Measurements from ENCODE around the gene ELOVL7. TPM values are rescaled to one million over a fixed set of nuclear protein-coding genes. Genes with fewer than 3 reads are reported as not detected.

The ELOVL7 gene
- total and polyA plus RNA-seq, 2 of the 8 experiments (the other 6 are each of a cell fraction or from before 2014, with no cell fraction given) = 3.1 to 5.1 TPM

DNA sequence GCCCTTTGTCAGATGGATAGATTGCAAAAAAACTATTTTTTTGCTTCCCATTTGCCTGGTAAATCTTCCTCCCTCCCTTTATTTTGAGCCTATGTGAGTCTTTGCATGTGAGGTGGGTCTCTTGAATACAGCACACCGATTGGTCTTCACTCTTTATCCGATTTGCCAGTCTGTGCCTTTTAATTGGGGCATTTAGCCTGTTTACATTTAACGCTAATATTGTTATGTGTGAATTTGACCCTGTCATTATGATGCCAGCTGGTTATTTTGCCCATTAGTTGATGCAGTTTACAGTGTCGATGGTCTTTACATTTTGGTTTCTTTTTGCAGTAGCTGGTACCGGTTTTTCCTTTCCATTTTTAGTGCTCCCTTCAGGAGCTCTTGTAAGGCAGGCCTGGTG is 131.1 kb downstream of the ELOVL7 start:
- no peak overlapping the region for H3K56ac ChIP-seq (replicated peaks; ENCODE audit: insufficient read length, low read depth, low read length)
- H3K4me3 ChIP-seq (ENCODE audit: extremely low read depth in 1 of 4, insufficient read depth in 2 of 4, low read depth in 3 of 4, low read length in 4 of 4) = no peak overlapping the region
- H3K23me2 ChIP-seq (ENCODE audit: low read depth, low read length) = no peaks in the 10 kb centered on the region
- CTCF ChIA-PET (ENCODE audit: partially characterized antibody) = no interaction called here
- H3K14ac ChIP-seq (ENCODE audit: insufficient read length) = no peak overlapping the region
- no peak overlapping the region for H2BK120ac ChIP-seq (replicated peaks; ENCODE audit: low read depth, low read length)
- no peak overlapping the region for H2BK15ac ChIP-seq (ENCODE audit: low read length)
- H3K27me3 ChIP-seq (replicated peaks in 1 of 4; ENCODE audit: control insufficient read depth in 3 of 4, extremely low read depth in 1 of 4, insufficient read depth in 3 of 4, low read length in 3 of 4) = no peaks in the 10 kb centered on the region
- no peak overlapping the region for H3K9ac ChIP-seq (replicated peaks in 1 of 4; ENCODE audit: extremely low read depth in 1 of 4, low read depth in 3 of 4, low read length in 3 of 4)
- H2BK20ac ChIP-seq (ENCODE audit: low read length) = no peak overlapping the region
- FAIRE-seq (no peak), DNase-seq (ENCODE audit: low read depth in 1 of 2, low spot score in 2 of 2) (no peak)
- POLR2A ChIA-PET (ENCODE audit: partially characterized antibody) = interaction anchor here (1.4 to 1.9 kb wide), 2 partner anchors 12 to 13 kb away, joined by 3 to 4 read pairs; partner anchors contain the start of gene DEPDC1B
- no peak overlapping the region for H3K4me2 ChIP-seq (ENCODE audit: insufficient read depth in 1 of 2, low read depth in 2 of 2, low read length in 2 of 2)
- H2BK5ac ChIP-seq (ENCODE audit: low read depth, low read length) = no peak overlapping the region
- no peaks in the 10 kb centered on the region for H4K20me1 ChIP-seq (replicated peaks in 1 of 2; ENCODE audit: control insufficient read depth in 1 of 2, insufficient read depth in 2 of 2, low read length in 2 of 2)
- H4K5ac ChIP-seq (ENCODE audit: insufficient read length, low read depth, low read length) = no peak overlapping the region
- no peak overlapping the region for H3K23ac ChIP-seq (ENCODE audit: insufficient read length)
- no peak overlapping the region for H2AK5ac ChIP-seq (ENCODE audit: low read depth, low read length)
- H2BK12ac ChIP-seq (ENCODE audit: low read depth, low read length) = no peak overlapping the region
- no peaks in the 10 kb centered on the region for H3K36me3 ChIP-seq (ENCODE audit: control insufficient read depth in 2 of 4, insufficient read depth in 4 of 4, low read length in 3 of 4)
- H2AFZ ChIP-seq (ENCODE audit: low read length) = no peak overlapping the region
- no peaks in the 10 kb centered on the region for H3K4me1 ChIP-seq (replicated peaks in 1 of 4; ENCODE audit: control insufficient read depth in 3 of 4, insufficient read depth in 4 of 4, low read length in 3 of 4)
- H4K8ac ChIP-seq (ENCODE audit: extremely low read depth, insufficient read depth, low read length) = no peak overlapping the region
- 86% methylated on average over 5 of the region's 5 CpGs; no CpG with 5 or more reads in 1 of the 2 experiments for WGBS, 2 experiments (ENCODE audit: extremely low coverage in 1 of 2, insufficient coverage in 1 of 2, insufficient read length in 1 of 2, insufficient replicate concordance in 2 of 2, low coverage in 1 of 2, low lambda C conversion rate in 2 of 2, missing lambda C conversion rate in 1 of 2)
- no peak overlapping the region for H3K27ac ChIP-seq (ENCODE audit: low read depth, low read length)
- no peaks in the 10 kb centered on the region for H3K79me1 ChIP-seq (ENCODE audit: low read depth, low read length)
- no peak overlapping the region for H3K4ac ChIP-seq (replicated peaks; ENCODE audit: insufficient read length, low read depth, low read length)
- no peaks in the 10 kb centered on the region for H3K79me2 ChIP-seq (ENCODE audit: control insufficient read depth in 1 of 2, insufficient read depth in 2 of 2, low read length in 2 of 2)
- no peaks in the 10 kb centered on the region for H3K9me3 ChIP-seq (ENCODE audit: insufficient read depth in 2 of 2, low read depth in 1 of 2, low read length in 1 of 2)
- H4K91ac ChIP-seq (replicated peaks; ENCODE audit: insufficient read length, low read length) = no peak overlapping the region
- H3K18ac ChIP-seq (ENCODE audit: extremely low read depth, low read length) = no peak overlapping the region
- TF ChIP-seq USF2 (IDR thresholded peaks at IDR 0.05; ENCODE audit: low read length) = no peak
- no peak for TF ChIP-seq HDAC2 (IDR thresholded peaks at IDR 0.05; ENCODE audit: borderline replicate concordance in 1 of 2, low read depth in 2 of 2, low read length in 2 of 2)
- no peak for TF ChIP-seq RFX5 (IDR thresholded peaks at IDR 0.05; ENCODE audit: borderline replicate concordance, low read depth, low read length)
- TF ChIP-seq BCL11A (IDR thresholded peaks at IDR 0.05; ENCODE audit: low read depth in 2 of 2, low read length in 2 of 2) = no peak
- TF ChIP-seq SIRT6 (IDR thresholded peaks at IDR 0.05; ENCODE audit: low read length) = no peak
- no peak for TF ChIP-seq SP2 (IDR thresholded peaks at IDR 0.05; ENCODE audit: low read length)
- TF ChIP-seq EZH2 (IDR thresholded peaks at IDR 0.05; ENCODE audit: low read depth, low read length, severe bottlenecking) = no peak
